HepG2 (cell line): Measurements from ENCODE around the gene SPATA33. TPM values are rescaled to one million over a fixed set of nuclear protein-coding genes. Genes with fewer than 3 reads are reported as not detected.

Source experiments
- ATAC-seq: fragments of 200-7000 bp; cut with Tn5 transposase; 3 replicates; pipeline ENCODE4 v1.9.1; 2020; ENCODE audit warnings: mild to moderate bottlenecking, moderate library complexity
- BruUV-seq: library from RNA; stranded (reverse); fragments of 400-500 nt; replicated peaks from 2 replicates; lab custom pipeline; 2021; lab: Mats Ljungman, UMichigan
- CTCF ChIA-PET: fragments of 300-600 bp; formaldehyde crosslinking; extraction: SDS; loops from one replicate; lab custom pipeline; 2021; ENCODE audit warnings: low total read pairs, inconsistent platforms, low intra/inter-chr PET ratio; lab: Yijun Ruan, JAX
- POLR2A ChIA-PET: fragments of 350-600 bp; sonication (Branson Sonifier 250); formaldehyde crosslinking; loops from one replicate; lab custom pipeline; 2020; ENCODE audit warnings: antibody characterized with exemption, inconsistent platforms; lab: Yijun Ruan, JAX
- DNase-seq: peaks from one replicate; pipeline ENCODE4 v3.0.0-alpha.2; 2015; ENCODE audit warnings: low spot score
- FAIRE-seq: peaks from 3 replicates; lab custom pipeline; 2011; peaks lifted over from hg19 to GRCh38; lab: Jason Lieb, UNC
- H2AFZ ChIP-seq: one replicate; pipeline ENCODE4 v1.6.1; 2011; ENCODE audit warnings: low read length, inconsistent platforms
- H3K27ac ChIP-seq: fragments of 300-600 bp; 3 replicates; pipeline ENCODE4 v1.8.0; 2011; ENCODE audit warnings: mixed run types, mild to moderate bottlenecking, mixed read lengths, low read length, inconsistent platforms; ENCODE audit not compliant: insufficient read depth; ENCODE audit errors: extremely low read length
- H3K27me3 ChIP-seq, 2 experiments: fragments of 200-600 bp in 1 of 2; 2 replicates in 1 of 2; 3 replicates in 1 of 2; pipeline versions ENCODE4 v1.6.0 to v1.8.0; 2011; ENCODE audit warnings: low read length in 2 of 2, mild to moderate bottlenecking in 2 of 2, moderate library complexity in 2 of 2, inconsistent platforms in 1 of 2; ENCODE audit not compliant: insufficient read depth in 2 of 2, control insufficient read depth in 1 of 2
- H3K36me3 ChIP-seq, 2 experiments: fragments of 200-600 bp in 1 of 2; replicated peaks in 1 of 2; 2 replicates in 1 of 2; 3 replicates in 1 of 2; pipeline versions ENCODE4 v1.5.1 to v1.8.0; 2011; ENCODE audit warnings: low read length in 2 of 2, inconsistent platforms in 1 of 2; ENCODE audit not compliant: insufficient read depth in 2 of 2, control insufficient read depth in 1 of 2
- H3K4me1 ChIP-seq: 2 replicates; pipeline ENCODE4 v1.5.1; 2012; ENCODE audit warnings: low read length, inconsistent platforms; ENCODE audit not compliant: insufficient read depth
- H3K4me2 ChIP-seq: 2 replicates; pipeline ENCODE4 v1.6.0; 2011; ENCODE audit warnings: low read depth, low read length, inconsistent platforms
- H3K4me3 ChIP-seq, 3 experiments: fragments of 200-600 bp in 1 of 3; sonication (generic), shearing (Covaris generic) in 1 of 3; replicated peaks in 1 of 3; 2 replicates each; pipeline ENCODE4 v1.5.1; 2011 to 2016; ENCODE audit warnings: low read length in 3 of 3, inconsistent platforms in 2 of 3, low read depth in 2 of 3, mild to moderate bottlenecking in 2 of 3, control low read depth in 1 of 3, mixed read lengths in 1 of 3; ENCODE audit not compliant: insufficient read depth in 1 of 3
- H3K79me2 ChIP-seq: one replicate; pipeline ENCODE4 v1.6.1; 2011; ENCODE audit warnings: low read length, inconsistent platforms; ENCODE audit not compliant: insufficient read depth
- H3K9ac ChIP-seq: 2 replicates; pipeline ENCODE4 v1.6.0; 2011; ENCODE audit warnings: mild to moderate bottlenecking, low read depth, low read length, inconsistent platforms; ENCODE audit not compliant: insufficient read depth
- H3K9me3 ChIP-seq: 2 replicates; pipeline ENCODE4 v1.5.1; 2012; ENCODE audit warnings: mild to moderate bottlenecking, low read length
- H4K20me1 ChIP-seq: 2 replicates; pipeline ENCODE4 v1.6.0; 2011; ENCODE audit warnings: inconsistent platforms, mild to moderate bottlenecking, low read length, moderate library complexity; ENCODE audit not compliant: insufficient read depth
- CHD4 ChIP-seq: fragments of 200-600 bp; sonication (generic); IDR thresholded peaks from 2 replicates; pipeline ENCODE4 v1.7.0; 2017; ENCODE audit warnings: mild to moderate bottlenecking, low read length, borderline replicate concordance
- ELF1 ChIP-seq: sonication (generic); formaldehyde crosslinking; IDR thresholded peaks from 2 replicates; pipeline ENCODE4 v1.4.0; 2020; ENCODE audit warnings: missing genetic modification reagents
- ERF ChIP-seq: IDR thresholded peaks from 2 replicates; pipeline ENCODE4 v1.6.1; 2018; ENCODE audit warnings: missing biosample characterization, missing genetic modification reagents
- GZF1 ChIP-seq: sonication (generic); formaldehyde crosslinking; IDR thresholded peaks from 2 replicates; pipeline ENCODE4 v1.5.1; 2020; ENCODE audit warnings: mild to moderate bottlenecking, missing genetic modification reagents
- HDAC6 ChIP-seq: fragments of 200-600 bp; sonication (generic); IDR thresholded peaks from 2 replicates; pipeline ENCODE4 v1.7.0; 2017; ENCODE audit warnings: mild to moderate bottlenecking, antibody characterized with exemption, low read length, low read depth
- KLF9 ChIP-seq: IDR thresholded peaks from 2 replicates; pipeline ENCODE4 v1.6.1; 2016; ENCODE audit warnings: low read depth
- MAFF ChIP-seq: IDR thresholded peaks from 2 replicates; pipeline ENCODE4 v1.6.1; 2011; ENCODE audit warnings: low read depth, low read length, improper control_type of control experiment
- MBNL3 ChIP-seq: fragments of 250-450 bp; sonication (Bioruptor Pico); conservative IDR thresholded peaks from 2 replicates; pipeline ENCODE4 v1.8.0; 2022; ENCODE audit warnings: mild to moderate bottlenecking, inconsistent platforms
- MED1 ChIP-seq: sonication (generic); formaldehyde crosslinking; IDR thresholded peaks from 2 replicates; pipeline ENCODE4 v1.4.0; 2020; ENCODE audit warnings: missing genetic modification reagents
- PAF1 ChIP-seq: IDR thresholded peaks from 2 replicates; pipeline ENCODE4 v1.6.1; 2016; ENCODE audit warnings: missing genetic modification reagents, missing compliant biosample characterization
- PCBP1 ChIP-seq: fragments of 200-400 bp; formaldehyde crosslinking; IDR thresholded peaks from 2 replicates; pipeline ENCODE4 v1.6.1; 2017; ENCODE audit warnings: mild to moderate bottlenecking, low read depth, low read length, borderline replicate concordance
- PITX1 ChIP-seq: sonication (generic); formaldehyde crosslinking; IDR thresholded peaks from 2 replicates; pipeline ENCODE4 v1.5.1; 2020; ENCODE audit warnings: mild to moderate bottlenecking, missing genetic modification reagents
- REST ChIP-seq, 2 experiments: IDR thresholded peaks; 2 replicates each; pipeline ENCODE4 v1.6.1; 2011 to 2012; ENCODE audit warnings: low read length in 2 of 2, borderline replicate concordance in 1 of 2, low read depth in 1 of 2, mild to moderate bottlenecking in 1 of 2, moderate library complexity in 1 of 2
- SIN3A ChIP-seq: IDR thresholded peaks from 2 replicates; pipeline ENCODE4 v1.6.1; 2011; ENCODE audit warnings: low read depth, mild to moderate bottlenecking, control low read depth, low read length, borderline replicate concordance
- SRSF1 ChIP-seq: fragments of 200-400 bp; formaldehyde crosslinking; optimal IDR thresholded peaks from 2 replicates; pipeline ENCODE3; 2017; ENCODE audit warnings: mild to moderate bottlenecking, low read depth, low read length, moderate library complexity
- SRY ChIP-seq: sonication (generic); formaldehyde crosslinking; IDR thresholded peaks from 2 replicates; pipeline ENCODE4 v1.8.0; 2022; ENCODE audit warnings: mild to moderate bottlenecking, missing genetic modification reagents
- STAT5B ChIP-seq: sonication (generic); formaldehyde crosslinking; IDR thresholded peaks from 2 replicates; pipeline ENCODE4 v1.4.0; 2020; ENCODE audit warnings: missing genetic modification reagents
- THYN1 ChIP-seq: sonication (generic); formaldehyde crosslinking; IDR thresholded peaks from 2 replicates; pipeline ENCODE4 v1.8.1; 2023; ENCODE audit warnings: low read depth, mild to moderate bottlenecking, moderate library complexity, missing genetic modification reagents, borderline replicate concordance
- YEATS4 ChIP-seq: sonication (generic); formaldehyde crosslinking; IDR thresholded peaks from 2 replicates; pipeline ENCODE4 v1.4.0; 2020; ENCODE audit warnings: missing genetic modification reagents, borderline replicate concordance
- ZBTB3 ChIP-seq: sonication (generic); formaldehyde crosslinking; IDR thresholded peaks from 2 replicates; pipeline ENCODE4 v1.4.0; 2020; ENCODE audit warnings: low read depth, mild to moderate bottlenecking, moderate library complexity, missing genetic modification reagents, borderline replicate concordance
- ZMYM2 ChIP-seq: sonication (generic); formaldehyde crosslinking; IDR thresholded peaks from 2 replicates; pipeline ENCODE4 v1.8.0; 2022; ENCODE audit warnings: mild to moderate bottlenecking, missing genetic modification reagents
- ZNF329 ChIP-seq: sonication (generic); formaldehyde crosslinking; IDR thresholded peaks from 2 replicates; pipeline ENCODE4 v1.9.0; 2021; ENCODE audit warnings: low read depth, mild to moderate bottlenecking, missing genetic modification reagents
- ZNF432 ChIP-seq: sonication (generic); formaldehyde crosslinking; IDR thresholded peaks from 2 replicates; pipeline ENCODE4 v1.5.0; 2020; ENCODE audit warnings: missing genetic modification reagents, mild to moderate bottlenecking, borderline replicate concordance
- ZNF850 ChIP-seq: sonication (generic); formaldehyde crosslinking; conservative IDR thresholded peaks from 2 replicates; pipeline ENCODE4 v1.9.0; 2021; ENCODE audit warnings: mild to moderate bottlenecking, missing genetic modification reagents
- WGBS: methylation state at CpG from one replicate; pipeline ENCODE4 v1.1.6; 2017; ENCODE audit warnings: low lambda C conversion rate; 5-methylcytosine and 5-hydroxymethylcytosine counted together
- in situ Hi-C: cut with HindIII; loops from 2 replicates; pipeline ENCODE4 v1.10.0; 2017; ENCODE audit warnings: low pct_unique_long_range_greater_than_20kb; ENCODE audit not compliant: extremely low pct_ligation_motif_present
- intact Hi-C: fragments of 100-400 bp; cut with micrococcal nuclease; formaldehyde crosslinking; loops from one replicate; pipeline ENCODE4 v1.10.0; 2022; ENCODE audit not compliant: unreplicated experiment
- polyA plus RNA-seq, 8 experiments: library from polyadenylated mRNA; depleted of rRNA in 3 of 8; stranded (reverse) in 7 of 8; unstranded in 1 of 8; fragments of >200 nt; fragmentation: Illumina TruSeq in 4 of 8; extraction: Trizol in 4 of 8; gene quantifications; 2 replicates each; pipeline versions ENCODE4 v1.2.1 to v1.2.3, GENCODE V29; 2011 to 2016; ENCODE audit warnings: low read depth in 4 of 8, missing spikeins in 1 of 8, mixed read lengths in 1 of 8; ENCODE audit not compliant: insufficient read depth in 1 of 8
- total RNA-seq, 5 experiments: library from RNA; depleted of rRNA; stranded (reverse); fragments of >200 nt; fragmentation: Illumina TruSeq; extraction: Trizol; gene quantifications; 2 replicates each; pipeline ENCODE4 v1.2.3, GENCODE V29; 2016; ENCODE audit warnings: low read depth in 1 of 5

Gene SPATA33
- total and polyA plus RNA-seq, 2 of the 13 experiments (the other 11 are each of a cell fraction or from before 2014, with no cell fraction given), result 5.7 to 11.0 TPM

GRCh38 chr16:89629827-89630610 lies 27.6 kb upstream of the SPATA33 start:
- CTCF ChIA-PET, result no interaction called here
- no TSS peak for BruUV-seq
- no peak overlapping the region for H2AFZ ChIP-seq
- no peaks in the 10 kb centered on the region for H3K36me3 ChIP-seq
- intact Hi-C loops (no loop called here), in situ Hi-C loops (no loop called here)
- no peaks in the 10 kb centered on the region for H3K9me3 ChIP-seq
- POLR2A ChIA-PET, result no interaction called here
- ATAC-seq (peak; percentile 30), FAIRE-seq (no peak), DNase-seq (peak; percentile 57)
- H3K4me2 ChIP-seq, result no peak overlapping the region
- H4K20me1 ChIP-seq, result no peaks in the 10 kb centered on the region
- no peaks in the 10 kb centered on the region for H3K79me2 ChIP-seq
- H3K27me3 ChIP-seq, result no peaks in the 10 kb centered on the region
- peak overlapping the region; percentile 8 for H3K27ac ChIP-seq
- 79% methylated on average over 14 of the region's 17 CpGs for WGBS
- H3K9ac ChIP-seq, result no peak overlapping the region
- H3K4me1 ChIP-seq, result peaks cover 60% of the 10 kb centered on the region
- no peak overlapping the region for H3K4me3 ChIP-seq
- TF ChIP-seq SRY (CRISPR knock-in tag) (no peak), STAT5B (CRISPR knock-in tag) (no peak), MAFF (no peak), ZNF329 (CRISPR knock-in tag) (no peak), CHD4 (0 out of 2 replicates have a peak, but pooled peaks have one; percentile 21), MED1 (CRISPR knock-in tag) (no peak), GZF1 (0 out of 2 replicates have a peak, but pooled peaks have one; percentile 32), SIN3A (no peak), ZNF432 (CRISPR knock-in tag) (no peak), ERF (no peak), HDAC6 (no peak), PITX1 (CRISPR knock-in tag) (peak; percentile 40; the same call in 1 of the 2 replicates), ZMYM2 (CRISPR knock-in tag) (no peak), ZBTB3 (CRISPR knock-in tag) (no peak), PCBP1 (no peak), YEATS4 (CRISPR knock-in tag) (no peak), ELF1 (CRISPR knock-in tag) (no peak), KLF9 (no peak), ZNF850 (CRISPR knock-in tag) (no peak), THYN1 (CRISPR knock-in tag) (no peak), PAF1 (CRISPR knock-in tag) (no peak), MBNL3 (no peak), REST (IDR thresholded peaks at IDR 0.05; ENCODE audit: borderline replicate concordance in 1 of 2, low read depth in 1 of 2, low read length in 2 of 2) (no peak), SRSF1 (no peak)
